Measurements from ENCODE around the gene NRAP. TPM values are rescaled to one million over a fixed set of nuclear protein-coding genes. Genes with fewer than 3 reads are reported as not detected.

The NRAP gene
- total and polyA plus RNA-seq, 7 experiments from 2014 or later: not detected

- no peaks in the 10 kb centered on the region for H3K4me1 Mint-ChIP-seq
- intact Hi-C loops (cut with micrococcal nuclease): no loop called here
- H3K27me3 ChIP-seq (ENCODE audit: control insufficient read depth in 2 of 2, insufficient read depth in 2 of 2, low read length in 2 of 2): no peaks in the 10 kb centered on the region
Observed at GRCh38 chr10:113641702-113642101, 22.1 kb downstream of the NRAP start.

GRCh38 chr10:113639966-113640365 is 23.9 kb downstream of the NRAP start:
- CTCF ChIA-PET: no interaction called here
- ATAC-seq: no peak
- Histone ChIP-seq H3K9me3 (ENCODE audit: control insufficient read depth in 2 of 3, low read length in 3 of 3) (no peaks in the 10 kb centered on the region), H3K27ac (ENCODE audit: low read depth, low read length) (no peak overlapping the region), H3K4me1 (ENCODE audit: control insufficient read depth in 2 of 2, insufficient read depth in 2 of 2, low read length in 2 of 2) (no peaks in the 10 kb centered on the region), H3K4me3 (ENCODE audit: low read length) (no peak overlapping the region), H3K36me3 (ENCODE audit: control insufficient read depth in 2 of 3, insufficient read depth in 3 of 3, low read length in 3 of 3) (no peaks in the 10 kb centered on the region), H3K27me3 (ENCODE audit: control insufficient read depth in 2 of 2, insufficient read depth in 2 of 2, low read length in 2 of 2) (no peaks in the 10 kb centered on the region)
- peaks cover 0 to 5% (median 0%) of the 10 kb centered on the region in 7 donors for H3K4me1 Mint-ChIP-seq
- no peak overlapping the region for H3K4me3 Mint-ChIP-seq
- no peak overlapping the region for H3K27ac Mint-ChIP-seq
- peaks cover 0 to 5% (median 0%) of the 10 kb centered on the region in 11 donors for H3K9me3 Mint-ChIP-seq
- POLR2A ChIA-PET: no interaction called here
- no peak for DNase-seq
- peaks cover 0 to 8% (median 0%) of the 10 kb centered on the region in 5 donors for H3K36me3 Mint-ChIP-seq
- intact Hi-C loops (cut with micrococcal nuclease): no loop called here
- peaks cover 21 to 46% (median 37%) of the 10 kb centered on the region in 5 donors for H3K27me3 Mint-ChIP-seq

More at GRCh38 chr10:113641702-113642101, 22.1 kb downstream of the NRAP start:
- H3K27me3 Mint-ChIP-seq: peaks cover 19 to 46% (median 28%) of the 10 kb centered on the region in 5 donors
- Histone ChIP-seq H3K4me1 (ENCODE audit: control insufficient read depth in 2 of 2, insufficient read depth in 2 of 2, low read length in 2 of 2) (no peaks in the 10 kb centered on the region), H3K4me3 (ENCODE audit: low read length) (no peak overlapping the region), H3K27ac (ENCODE audit: low read depth, low read length) (no peak overlapping the region), H3K9me3 (ENCODE audit: control insufficient read depth in 2 of 3, low read length in 3 of 3) (no peaks in the 10 kb centered on the region), H3K36me3 (ENCODE audit: control insufficient read depth in 2 of 3, insufficient read depth in 3 of 3, low read length in 3 of 3) (no peaks in the 10 kb centered on the region)
- no peak overlapping the region for H3K27ac Mint-ChIP-seq
- no peak for ATAC-seq
- no peak overlapping the region for H3K4me3 Mint-ChIP-seq
- CTCF ChIA-PET: no interaction called here
- no peak for DNase-seq
- peaks cover 0 to 3% (median 0%) of the 10 kb centered on the region in 11 donors for H3K9me3 Mint-ChIP-seq
- no peaks in the 10 kb centered on the region for H3K36me3 Mint-ChIP-seq
- POLR2A ChIA-PET: no interaction called here

DNA sequence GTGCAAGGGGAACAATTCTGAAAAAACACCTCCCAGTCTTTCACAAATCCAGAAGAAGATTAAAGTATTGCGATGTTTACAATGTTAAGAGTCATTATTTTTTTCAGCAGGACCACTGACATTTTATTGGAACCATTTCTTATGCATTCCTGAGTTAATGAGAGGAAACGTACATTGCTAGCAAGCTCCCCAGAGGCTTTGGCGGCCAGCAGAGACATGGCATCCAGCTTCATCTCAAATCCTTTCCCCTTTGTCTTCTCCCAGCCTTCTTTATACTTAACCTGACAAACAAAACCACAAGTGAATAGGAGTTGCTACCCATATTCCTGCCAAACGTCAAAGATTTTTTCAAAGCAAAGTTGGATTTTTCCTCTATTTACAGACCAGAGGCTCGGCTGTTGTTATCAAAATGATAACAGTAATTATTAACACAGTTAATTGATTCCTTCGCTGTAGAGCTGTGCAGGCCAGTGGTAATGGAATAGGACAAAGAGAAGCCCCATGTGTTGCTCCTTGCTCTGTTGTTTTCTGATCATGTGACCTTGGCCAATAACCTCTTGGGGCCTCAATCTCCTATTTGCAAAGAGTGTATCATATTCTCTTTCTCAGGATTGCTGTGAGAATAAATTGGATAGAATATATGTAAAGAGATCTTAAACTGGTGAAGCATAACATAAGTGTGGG is 32.0 kb downstream of the NRAP start:
- H3K36me3 ChIP-seq (ENCODE audit: control insufficient read depth in 2 of 3, insufficient read depth in 3 of 3, low read length in 3 of 3): no peaks in the 10 kb centered on the region
- no peak overlapping the region for H3K27ac Mint-ChIP-seq
- no peak overlapping the region for H3K4me3 Mint-ChIP-seq
- no peaks in the 10 kb centered on the region for H3K4me1 ChIP-seq (ENCODE audit: control insufficient read depth in 2 of 2, insufficient read depth in 2 of 2, low read length in 2 of 2)
- H3K27ac ChIP-seq (ENCODE audit: low read depth, low read length): no peak overlapping the region
- no peaks in the 10 kb centered on the region for H3K9me3 ChIP-seq (ENCODE audit: control insufficient read depth in 2 of 3, low read length in 3 of 3)
- POLR2A ChIA-PET: no interaction called here
- CTCF ChIA-PET: no interaction called here
- no peak overlapping the region for H3K4me3 ChIP-seq (ENCODE audit: low read length)
- no peak for DNase-seq
- no peak for ATAC-seq
- H3K4me1 Mint-ChIP-seq: peaks cover 0 to 5% (median 0%) of the 10 kb centered on the region in 7 donors
- intact Hi-C loops (cut with micrococcal nuclease): no loop called here
- peaks cover 7 to 35% (median 20%) of the 10 kb centered on the region in 5 donors for H3K27me3 Mint-ChIP-seq
- no peaks in the 10 kb centered on the region for H3K27me3 ChIP-seq (ENCODE audit: control insufficient read depth in 2 of 2, insufficient read depth in 2 of 2, low read length in 2 of 2)
- H3K9me3 Mint-ChIP-seq: peaks cover 0 to 5% (median 1%) of the 10 kb centered on the region in 11 donors
- H3K36me3 Mint-ChIP-seq: peaks cover 0 to 8% (median 0%) of the 10 kb centered on the region in 5 donors

DNA sequence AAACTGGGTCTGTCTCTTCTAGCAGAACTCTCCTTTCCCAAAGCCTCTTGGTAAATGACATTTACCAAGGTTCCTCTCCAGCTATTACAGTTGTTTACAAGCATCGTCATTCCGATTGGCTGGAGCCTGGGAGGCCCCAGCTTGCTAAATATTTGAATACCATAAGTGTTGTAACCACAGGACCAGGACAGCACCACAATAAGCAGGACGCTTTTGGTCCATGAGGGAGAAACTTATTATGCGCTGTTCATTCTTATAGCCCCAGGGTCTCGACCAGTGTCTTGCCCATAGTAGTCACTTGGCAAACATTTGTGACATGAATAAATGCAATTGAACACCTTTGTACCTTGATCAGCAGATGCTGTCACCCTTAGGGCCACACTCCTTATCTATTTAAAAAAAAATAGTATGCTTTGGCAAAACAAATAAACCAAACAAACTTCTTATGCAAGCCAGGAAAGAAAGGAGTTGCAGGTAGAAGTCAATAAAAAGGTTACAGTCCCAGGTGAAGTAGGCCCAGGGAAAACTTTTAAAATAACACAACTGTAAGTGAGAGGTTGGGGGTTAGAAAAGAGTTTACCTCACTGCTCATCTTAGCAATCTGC is 32.8 kb downstream of the NRAP start:
- intact Hi-C loops (cut with micrococcal nuclease): no loop called here
- Mint-ChIP-seq H3K27ac (no peak overlapping the region), H3K4me3 (no peak overlapping the region), H3K27me3 (peaks cover 6 to 30% (median 15%) of the 10 kb centered on the region in 5 donors), H3K36me3 (peaks cover 0 to 4% (median 0%) of the 10 kb centered on the region in 5 donors), H3K4me1 (peaks cover 0 to 3% (median 0%) of the 10 kb centered on the region in 7 donors), H3K9me3 (peaks cover 0 to 5% (median 1%) of the 10 kb centered on the region in 11 donors)
- Histone ChIP-seq H3K36me3 (ENCODE audit: control insufficient read depth in 2 of 3, insufficient read depth in 3 of 3, low read length in 3 of 3) (no peaks in the 10 kb centered on the region), H3K27me3 (ENCODE audit: control insufficient read depth in 2 of 2, insufficient read depth in 2 of 2, low read length in 2 of 2) (no peaks in the 10 kb centered on the region), H3K4me3 (ENCODE audit: low read length) (no peak overlapping the region), H3K9me3 (ENCODE audit: control insufficient read depth in 2 of 3, low read length in 3 of 3) (no peaks in the 10 kb centered on the region), H3K27ac (ENCODE audit: low read depth, low read length) (no peak overlapping the region), H3K4me1 (ENCODE audit: control insufficient read depth in 2 of 2, insufficient read depth in 2 of 2, low read length in 2 of 2) (no peaks in the 10 kb centered on the region)
- no peak for DNase-seq
- ChIA-PET POLR2A (no interaction called here), CTCF (no interaction called here)
- ATAC-seq: no peak

DNA sequence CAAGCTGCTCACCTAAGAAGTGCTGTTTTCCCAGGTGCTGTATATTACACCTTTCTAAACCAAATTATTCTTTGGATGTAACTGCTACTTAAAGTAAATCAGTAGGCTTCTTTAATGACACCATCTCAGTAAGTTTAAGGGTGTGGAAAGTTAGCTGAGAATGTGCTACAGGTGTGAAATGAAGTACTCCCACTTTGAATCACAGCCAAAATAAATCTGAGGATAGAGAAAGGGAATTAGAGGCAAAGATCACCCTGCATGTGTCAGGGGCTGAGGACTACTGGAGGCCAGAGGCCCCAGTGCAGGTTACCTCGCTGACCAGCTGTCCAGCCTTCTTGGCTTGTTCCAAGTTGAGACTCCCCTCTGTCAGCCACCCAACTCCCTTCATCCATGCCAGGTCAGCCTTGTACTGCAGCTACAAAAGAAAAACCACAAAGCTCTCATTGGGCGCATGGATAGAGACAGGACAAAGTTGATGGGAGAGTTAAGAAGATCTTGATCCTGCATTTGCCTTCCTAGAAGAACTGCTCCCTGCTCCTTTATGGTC is 35.2 kb downstream of the NRAP start:
- no peak for ATAC-seq
- intact Hi-C loops (cut with micrococcal nuclease): no loop called here
- CTCF ChIA-PET: no interaction called here

DNA sequence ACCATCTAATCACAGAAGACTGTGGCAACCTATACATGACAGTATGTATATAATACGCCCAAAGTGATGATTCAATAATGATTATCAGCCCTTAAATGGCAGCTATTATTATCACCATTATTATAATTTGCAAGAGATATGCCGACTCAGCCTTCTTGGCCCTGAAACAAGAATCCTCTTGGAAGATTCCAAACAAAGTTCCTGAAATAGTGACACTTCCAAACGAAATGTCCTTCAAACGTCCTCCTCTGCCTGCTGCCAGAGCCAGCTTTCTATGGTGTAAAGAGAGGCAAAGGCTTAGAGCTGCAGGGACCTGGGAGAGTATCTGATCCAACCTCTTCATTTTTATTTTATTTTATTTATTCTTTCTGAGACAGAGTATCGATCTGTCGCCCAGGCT is 36.0 kb downstream of the NRAP start:
- Histone ChIP-seq H3K27me3 (ENCODE audit: control insufficient read depth in 2 of 2, insufficient read depth in 2 of 2, low read length in 2 of 2) (no peaks in the 10 kb centered on the region), H3K36me3 (ENCODE audit: control insufficient read depth in 2 of 3, insufficient read depth in 3 of 3, low read length in 3 of 3) (no peaks in the 10 kb centered on the region), H3K4me3 (ENCODE audit: low read length) (no peak overlapping the region), H3K27ac (ENCODE audit: low read depth, low read length) (no peak overlapping the region), H3K4me1 (ENCODE audit: control insufficient read depth in 2 of 2, insufficient read depth in 2 of 2, low read length in 2 of 2) (no peaks in the 10 kb centered on the region), H3K9me3 (ENCODE audit: control insufficient read depth in 2 of 3, low read length in 3 of 3) (no peaks in the 10 kb centered on the region)
- intact Hi-C loops (cut with micrococcal nuclease): no loop called here
- ATAC-seq (no peak), DNase-seq (no peak)
- H3K27ac Mint-ChIP-seq: no peak overlapping the region
- ChIA-PET POLR2A (no interaction called here), CTCF (no interaction called here)
- H3K9me3 Mint-ChIP-seq: peaks cover 0 to 5% (median 0%) of the 10 kb centered on the region in 11 donors
- no peaks in the 10 kb centered on the region for H3K36me3 Mint-ChIP-seq
- H3K27me3 Mint-ChIP-seq: peaks cover 9 to 31% (median 19%) of the 10 kb centered on the region in 5 donors
- no peak overlapping the region for H3K4me3 Mint-ChIP-seq
- no peaks in the 10 kb centered on the region for H3K4me1 Mint-ChIP-seq

More for the DNA sequence above, 35.2 kb downstream of the NRAP start:
- no peak overlapping the region for H3K4me3 Mint-ChIP-seq
- DNase-seq: no peak
- Histone ChIP-seq H3K4me3 (ENCODE audit: low read length) (no peak overlapping the region), H3K4me1 (ENCODE audit: control insufficient read depth in 2 of 2, insufficient read depth in 2 of 2, low read length in 2 of 2) (no peaks in the 10 kb centered on the region), H3K27me3 (ENCODE audit: control insufficient read depth in 2 of 2, insufficient read depth in 2 of 2, low read length in 2 of 2) (no peaks in the 10 kb centered on the region), H3K27ac (ENCODE audit: low read depth, low read length) (no peak overlapping the region), H3K9me3 (ENCODE audit: control insufficient read depth in 2 of 3, low read length in 3 of 3) (no peaks in the 10 kb centered on the region), H3K36me3 (ENCODE audit: control insufficient read depth in 2 of 3, insufficient read depth in 3 of 3, low read length in 3 of 3) (no peaks in the 10 kb centered on the region)
- POLR2A ChIA-PET: no interaction called here
- H3K27ac Mint-ChIP-seq: no peak overlapping the region
- peaks cover 0 to 2% (median 0%) of the 10 kb centered on the region in 7 donors for H3K4me1 Mint-ChIP-seq
- peaks cover 0 to 5% (median 0%) of the 10 kb centered on the region in 11 donors for H3K9me3 Mint-ChIP-seq
- no peaks in the 10 kb centered on the region for H3K36me3 Mint-ChIP-seq
- peaks cover 9 to 32% (median 16%) of the 10 kb centered on the region in 5 donors for H3K27me3 Mint-ChIP-seq

All from naive thymus-derived CD4-positive, alpha-beta T cell (primary cell).